Activated CD4-positive, alpha-beta T cell treated with anti-CD3 and anti-CD28 coated beads, Interleukin-2, amount 10 ng/mL, durations not matched to agents 7 days and 5 days (primary cell): ENCODE results near the gene CCDC92B. TPM values are rescaled to one million over a fixed set of nuclear protein-coding genes. Genes with fewer than 3 reads are reported as not detected.
"Not testable (repeated sequence)": the region's sequence is repeated elsewhere in the genome, so short reads cannot be mapped to it uniquely, and the experiment has no call there.

Source experiments
- CTCF ChIA-PET: fragments of 350-600 bp; sonication (Branson Sonifier 250); formaldehyde crosslinking; loops from one replicate; lab custom pipeline; 2021; ENCODE audit warnings: antibody characterized with exemption; lab: Charles Lee
- POLR2A ChIA-PET: fragments of 350-600 bp; sonication (Branson Sonifier 250); formaldehyde crosslinking; loops from one replicate; lab custom pipeline; 2021; ENCODE audit warnings: antibody characterized with exemption; lab: Charles Lee
- DNase-seq: peaks from one replicate; pipeline ENCODE4 v3.0.0-alpha.2; 2020
- H3K27ac Mint-ChIP-seq: one replicate; pipeline ENCODE4 v1.8.0; 2021; ENCODE audit warnings: mild to moderate bottlenecking, moderate library complexity, mixed read lengths
- H3K27me3 Mint-ChIP-seq: one replicate; pipeline ENCODE4 v1.8.0; 2021; ENCODE audit warnings: mixed read lengths
- H3K36me3 Mint-ChIP-seq: one replicate; pipeline ENCODE4 v1.8.0; 2021; ENCODE audit warnings: low read depth, mixed read lengths
- H3K4me1 Mint-ChIP-seq: one replicate; pipeline ENCODE4 v1.8.0; 2021; ENCODE audit warnings: mixed read lengths
- H3K4me3 Mint-ChIP-seq: one replicate; pipeline ENCODE4 v1.8.0; 2021; ENCODE audit warnings: mild to moderate bottlenecking, moderate library complexity, mixed read lengths
- H3K9me3 Mint-ChIP-seq: one replicate; pipeline ENCODE4 v1.8.0; 2021; ENCODE audit warnings: mixed read lengths
- total RNA-seq, 2 experiments: library from RNA; stranded (reverse); gene quantifications; one replicate each; pipeline ENCODE4 v1.2.3, GENCODE V29; 2021

The CCDC92B gene
- total RNA-seq, 2 experiments from 2014 or later: 0.08 TPM; not detected in 1

GRCh38 chr17:2786176-2786881, 36.9 kb upstream of the CCDC92B start:
- H3K9me3 Mint-ChIP-seq: no peaks in the 10 kb centered on the region
- H3K27me3 Mint-ChIP-seq: peaks cover 23% of the 10 kb centered on the region
- POLR2A ChIA-PET: no interaction called here
- DNase-seq: peak; percentile 91
- H3K4me1 Mint-ChIP-seq: peaks cover 25% of the 10 kb centered on the region
- CTCF ChIA-PET: interaction anchor here (0.5 to 2.4 kb wide), 13 partner anchors 8 to 1239 kb away, joined by 3 to 11 read pairs (median 5); partner anchors contain the start of gene RAP1GAP2
- no peak overlapping the region for H3K27ac Mint-ChIP-seq
- H3K36me3 Mint-ChIP-seq: no peaks in the 10 kb centered on the region
- H3K4me3 Mint-ChIP-seq: no peak overlapping the region

DNA sequence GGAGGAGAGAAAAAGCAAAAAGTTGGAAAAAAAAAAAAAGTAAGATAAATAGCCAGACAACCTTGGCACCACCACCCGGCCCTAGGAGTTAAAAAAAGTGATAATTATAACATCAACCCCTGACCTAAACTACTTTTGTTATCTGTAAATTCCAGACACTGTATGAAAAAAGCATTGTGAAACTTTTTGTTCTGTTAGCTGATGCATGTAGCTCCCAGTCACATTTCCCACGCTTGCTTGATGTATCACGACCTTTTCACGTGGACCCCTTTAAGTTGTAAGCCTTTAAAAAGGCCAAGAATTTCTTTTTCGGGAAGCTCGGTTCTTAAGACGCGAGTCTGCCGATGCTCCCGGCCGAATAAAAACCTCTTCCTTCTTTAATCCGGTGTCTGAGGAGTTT, 35.9 kb upstream of the CCDC92B start:
- CTCF ChIA-PET: interaction anchor here (1.3 to 2.4 kb wide), 9 partner anchors 8 to 227 kb away, joined by 4 to 11 read pairs (median 6); partner anchors contain the start of gene RAP1GAP2
- not testable (repeated sequence) for H3K27ac Mint-ChIP-seq, DNase-seq

GRCh38 chr17:2784864-2785263, 35.4 kb upstream of the CCDC92B start:
- POLR2A ChIA-PET: interaction anchor here (0.8 kb wide), 1 partner anchor 133 kb away, joined by 6 read pairs; no protein-coding TSS in a partner anchor
- no peak for DNase-seq
- H3K27ac Mint-ChIP-seq: no peak overlapping the region
- CTCF ChIA-PET: interaction anchor here (1.5 to 2.4 kb wide), 3 partner anchors 8 to 228 kb away, joined by 4 to 8 read pairs (median 6); no protein-coding TSS in a partner anchor
- H3K9me3 Mint-ChIP-seq: no peaks in the 10 kb centered on the region
- peaks cover 16% of the 10 kb centered on the region for H3K4me1 Mint-ChIP-seq
- H3K36me3 Mint-ChIP-seq: no peaks in the 10 kb centered on the region
- H3K27me3 Mint-ChIP-seq: peaks cover 21% of the 10 kb centered on the region
- H3K4me3 Mint-ChIP-seq: no peak overlapping the region

More for the DNA sequence above, 35.9 kb upstream of the CCDC92B start:
- H3K4me1 Mint-ChIP-seq: peaks cover 18% of the 10 kb centered on the region
- H3K27me3 Mint-ChIP-seq: peaks cover 24% of the 10 kb centered on the region
- POLR2A ChIA-PET: interaction anchor here (0.6 to 0.8 kb wide), 2 partner anchors 9 to 133 kb away, joined by 3 to 6 read pairs; no protein-coding TSS in a partner anchor
- not testable (repeated sequence) for H3K36me3 Mint-ChIP-seq, H3K9me3 Mint-ChIP-seq, H3K4me3 Mint-ChIP-seq

- DNase-seq: no peak
- Mint-ChIP-seq H3K27ac (no peak overlapping the region), H3K27me3 (peaks cover 23% of the 10 kb centered on the region), H3K36me3 (no peaks in the 10 kb centered on the region), H3K4me3 (no peak overlapping the region), H3K4me1 (peaks cover 14% of the 10 kb centered on the region), H3K9me3 (no peaks in the 10 kb centered on the region)
- ChIA-PET POLR2A (no interaction called here), CTCF (no interaction called here)
These were observed 34.0 kb upstream of the CCDC92B start for GRCh38 chr17:2783310-2784030.

- H3K4me1 Mint-ChIP-seq: peaks cover 16% of the 10 kb centered on the region
- H3K27me3 Mint-ChIP-seq: peaks cover 29% of the 10 kb centered on the region
- H3K4me3 Mint-ChIP-seq: no peak overlapping the region
- no peaks in the 10 kb centered on the region for H3K9me3 Mint-ChIP-seq
- no peaks in the 10 kb centered on the region for H3K36me3 Mint-ChIP-seq
- CTCF ChIA-PET: no interaction called here
- no peak for DNase-seq
- POLR2A ChIA-PET: no interaction called here
- no peak overlapping the region for H3K27ac Mint-ChIP-seq
These were observed 32.6 kb upstream of the CCDC92B start for GRCh38 chr17:2782055-2782454.

DNA sequence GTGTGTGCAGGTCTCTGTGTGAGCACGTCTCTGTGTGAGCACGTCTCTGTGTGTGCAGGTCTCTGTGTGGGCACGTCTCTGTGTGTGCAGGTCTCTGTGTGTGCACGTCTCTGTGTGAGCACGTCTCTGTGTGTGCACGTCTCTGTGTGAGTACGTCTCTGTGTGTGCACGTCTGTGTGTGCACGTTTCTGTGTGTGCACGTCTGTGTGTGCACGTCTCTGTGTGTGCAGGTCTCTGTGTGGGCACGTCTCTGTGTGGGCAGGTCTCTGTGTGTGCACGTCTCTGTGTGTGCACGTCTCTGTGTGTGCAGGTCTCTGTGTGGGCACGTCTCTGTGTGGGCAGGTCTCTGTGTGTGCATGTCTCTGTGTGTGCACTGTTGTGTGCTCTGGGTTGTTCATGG, 32.1 kb upstream of the CCDC92B start:
- H3K9me3 Mint-ChIP-seq, H3K27ac Mint-ChIP-seq, H3K36me3 Mint-ChIP-seq, H3K4me3 Mint-ChIP-seq, CTCF ChIA-PET, DNase-seq, POLR2A ChIA-PET: not testable (repeated sequence)
- H3K27me3 Mint-ChIP-seq: peaks cover 33% of the 10 kb centered on the region
- peaks cover 19% of the 10 kb centered on the region for H3K4me1 Mint-ChIP-seq

DNA sequence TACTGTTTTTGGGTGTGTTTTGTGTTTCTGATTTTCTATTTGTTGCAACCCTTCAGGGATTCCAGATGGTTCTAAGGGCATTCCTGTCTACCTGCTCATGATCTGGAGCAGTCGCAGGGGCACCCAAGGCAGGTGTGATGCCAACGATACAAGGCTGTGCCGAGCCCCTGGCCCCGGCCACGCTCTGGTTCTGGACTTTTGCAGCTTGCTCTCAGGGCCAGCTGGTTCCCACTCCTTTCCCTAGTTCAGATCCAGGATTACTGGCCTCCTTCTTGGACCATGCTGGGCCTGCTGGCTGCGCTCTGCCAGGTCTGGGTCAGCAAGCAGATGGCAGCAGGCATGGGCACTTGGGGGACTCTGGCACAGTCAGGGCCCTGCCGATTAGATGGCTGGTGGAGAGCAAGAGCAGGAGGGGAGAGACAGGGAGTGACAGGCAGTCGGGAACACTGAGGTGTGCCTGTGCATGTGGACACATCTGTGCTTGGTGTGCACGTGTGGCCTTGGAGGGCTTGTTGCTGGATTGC, 31.5 kb upstream of the CCDC92B start:
- H3K36me3 Mint-ChIP-seq: no peaks in the 10 kb centered on the region
- no peak overlapping the region for H3K27ac Mint-ChIP-seq
- POLR2A ChIA-PET: no interaction called here
- peaks cover 34% of the 10 kb centered on the region for H3K27me3 Mint-ChIP-seq
- DNase-seq: no peak
- no peak overlapping the region for H3K4me3 Mint-ChIP-seq
- no peaks in the 10 kb centered on the region for H3K9me3 Mint-ChIP-seq
- peaks cover 13% of the 10 kb centered on the region for H3K4me1 Mint-ChIP-seq
- CTCF ChIA-PET: no interaction called here

DNA sequence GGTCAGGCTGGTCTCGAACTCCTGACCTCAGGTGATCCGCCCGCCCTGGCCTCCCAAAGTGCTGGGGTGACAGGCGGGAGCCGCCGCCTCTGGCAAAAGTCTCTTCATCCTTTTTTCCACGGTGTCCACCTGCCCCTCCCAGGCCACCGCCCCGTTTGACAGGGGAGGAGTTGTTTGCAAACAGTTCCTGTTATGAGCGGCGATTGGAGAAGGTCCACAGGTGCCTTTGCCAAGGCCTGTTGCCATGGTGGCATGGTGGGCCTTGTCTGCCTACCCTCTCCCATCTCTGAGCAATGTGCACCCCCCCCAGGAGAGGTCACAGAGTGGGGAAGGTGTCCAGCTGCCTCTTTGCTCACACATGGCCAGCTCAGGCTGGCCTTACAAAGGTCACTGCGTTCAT, 30.8 kb upstream of the CCDC92B start:
- no peak for DNase-seq
- ChIA-PET CTCF (no interaction called here), POLR2A (no interaction called here)
- Mint-ChIP-seq H3K4me3 (no peak overlapping the region), H3K36me3 (no peaks in the 10 kb centered on the region), H3K27ac (no peak overlapping the region), H3K4me1 (peaks cover 7% of the 10 kb centered on the region), H3K9me3 (no peaks in the 10 kb centered on the region), H3K27me3 (peaks cover 41% of the 10 kb centered on the region)

GRCh38 chr17:2779545-2779944, 30.1 kb upstream of the CCDC92B start:
- POLR2A ChIA-PET: no interaction called here
- no peaks in the 10 kb centered on the region for H3K36me3 Mint-ChIP-seq
- no peak for DNase-seq
- no peak overlapping the region for H3K4me3 Mint-ChIP-seq
- CTCF ChIA-PET: no interaction called here
- H3K4me1 Mint-ChIP-seq: peaks cover 5% of the 10 kb centered on the region
- peaks cover 48% of the 10 kb centered on the region for H3K27me3 Mint-ChIP-seq
- no peak overlapping the region for H3K27ac Mint-ChIP-seq
- no peaks in the 10 kb centered on the region for H3K9me3 Mint-ChIP-seq

DNA sequence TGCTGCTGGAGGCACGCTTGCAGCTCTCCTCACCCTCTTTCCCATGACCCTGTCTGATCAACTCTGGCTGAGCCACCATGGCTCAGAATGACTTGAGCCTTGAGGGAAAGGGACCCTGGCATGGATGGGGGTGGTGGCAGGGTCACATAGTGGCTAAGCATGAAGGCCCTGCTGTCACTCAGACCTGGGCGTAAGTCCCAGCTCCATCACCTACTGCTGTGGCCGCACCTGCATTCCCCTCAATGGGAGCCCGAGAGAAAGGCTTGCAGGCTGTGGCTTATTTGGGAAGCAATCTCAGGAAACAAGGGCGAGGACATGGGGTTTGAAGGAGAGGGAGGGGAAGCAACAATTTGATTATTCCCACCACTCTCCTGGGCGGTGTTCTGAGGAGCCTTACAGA, 29.0 kb upstream of the CCDC92B start:
- Mint-ChIP-seq H3K36me3 (no peaks in the 10 kb centered on the region), H3K9me3 (no peaks in the 10 kb centered on the region), H3K4me3 (no peak overlapping the region), H3K27me3 (peaks cover 53% of the 10 kb centered on the region), H3K4me1 (peaks cover 5% of the 10 kb centered on the region), H3K27ac (no peak overlapping the region)
- POLR2A ChIA-PET: no interaction called here
- no peak for DNase-seq
- CTCF ChIA-PET: interaction anchor here (0.7 to 2.3 kb wide), 2 partner anchors 8 to 11 kb away, joined by 3 to 8 read pairs; no protein-coding TSS in a partner anchor

GRCh38 chr17:2777242-2777867, 27.9 kb upstream of the CCDC92B start:
- H3K4me3 Mint-ChIP-seq: no peak overlapping the region
- H3K36me3 Mint-ChIP-seq: no peaks in the 10 kb centered on the region
- H3K4me1 Mint-ChIP-seq: peaks cover 5% of the 10 kb centered on the region
- H3K9me3 Mint-ChIP-seq: no peaks in the 10 kb centered on the region
- POLR2A ChIA-PET: no interaction called here
- H3K27me3 Mint-ChIP-seq: peaks cover 62% of the 10 kb centered on the region
- no peak overlapping the region for H3K27ac Mint-ChIP-seq
- CTCF ChIA-PET: interaction anchor here (0.7 to 2.3 kb wide), 2 partner anchors 9 to 39 kb away, joined by 3 to 8 read pairs; no protein-coding TSS in a partner anchor
- DNase-seq: no peak

DNA sequence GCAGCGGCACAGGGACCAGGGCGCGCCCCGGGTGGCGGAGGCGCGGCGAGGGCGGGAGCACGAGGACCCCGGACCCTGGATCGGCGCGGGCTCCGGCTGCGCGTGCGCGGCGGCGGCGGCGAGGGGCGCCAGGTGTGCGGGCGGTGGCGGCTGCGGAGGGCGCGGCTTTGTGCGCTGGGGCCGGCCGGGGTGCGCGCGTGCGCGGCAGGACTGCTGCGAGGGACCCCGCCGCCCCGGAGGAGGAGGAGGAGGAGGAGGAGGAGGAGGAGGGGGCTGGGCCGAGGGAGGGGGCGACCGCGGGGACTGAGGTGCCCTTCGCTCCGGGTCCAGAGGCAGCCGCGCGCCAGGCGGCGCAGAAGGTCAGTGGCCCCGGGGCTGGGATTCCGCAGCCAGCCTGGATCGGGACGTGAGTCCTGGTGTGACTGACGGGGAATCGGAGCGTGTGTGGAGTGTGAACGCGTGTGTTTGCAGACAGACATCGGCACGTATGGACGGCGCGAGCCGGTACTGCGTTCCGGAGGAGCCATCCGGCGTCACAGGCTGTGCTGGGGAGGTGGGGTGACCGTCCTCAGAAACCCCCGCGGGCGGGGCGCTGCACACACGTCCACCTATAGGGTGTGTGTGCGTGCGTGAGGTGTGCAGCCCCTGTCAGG, 27.3 kb upstream of the CCDC92B start:
- CTCF ChIA-PET: interaction anchor here (0.7 to 2.3 kb wide), 2 partner anchors 9 to 38 kb away, joined by 3 to 8 read pairs; no protein-coding TSS in a partner anchor
- Mint-ChIP-seq H3K36me3 (no peaks in the 10 kb centered on the region), H3K4me3 (peak overlapping the region; percentile 34), H3K27me3 (peaks cover 61% of the 10 kb centered on the region), H3K9me3 (no peaks in the 10 kb centered on the region), H3K4me1 (peaks cover 5% of the 10 kb centered on the region), H3K27ac (no peak overlapping the region)
- POLR2A ChIA-PET: no interaction called here
- no peak for DNase-seq
